Stimulated activated CD8-positive, alpha-beta memory T cell treated with anti-CD3 and anti-CD28 coated beads, Interleukin-7, amount 100 ng/mL, for 1 hour (primary cell): ENCODE measurements around the gene ATXN7L2.
A peak's percentile ranks its signal among the peaks of the same experiment; 100 is the strongest.

Source experiments
- DNase-seq, 2 donors: peaks; one replicate each; pipeline ENCODE4 v3.0.0-alpha.2; 2020; ENCODE audit warnings: low read depth in 2 of 2

ATXN7L2 gene

DNA sequence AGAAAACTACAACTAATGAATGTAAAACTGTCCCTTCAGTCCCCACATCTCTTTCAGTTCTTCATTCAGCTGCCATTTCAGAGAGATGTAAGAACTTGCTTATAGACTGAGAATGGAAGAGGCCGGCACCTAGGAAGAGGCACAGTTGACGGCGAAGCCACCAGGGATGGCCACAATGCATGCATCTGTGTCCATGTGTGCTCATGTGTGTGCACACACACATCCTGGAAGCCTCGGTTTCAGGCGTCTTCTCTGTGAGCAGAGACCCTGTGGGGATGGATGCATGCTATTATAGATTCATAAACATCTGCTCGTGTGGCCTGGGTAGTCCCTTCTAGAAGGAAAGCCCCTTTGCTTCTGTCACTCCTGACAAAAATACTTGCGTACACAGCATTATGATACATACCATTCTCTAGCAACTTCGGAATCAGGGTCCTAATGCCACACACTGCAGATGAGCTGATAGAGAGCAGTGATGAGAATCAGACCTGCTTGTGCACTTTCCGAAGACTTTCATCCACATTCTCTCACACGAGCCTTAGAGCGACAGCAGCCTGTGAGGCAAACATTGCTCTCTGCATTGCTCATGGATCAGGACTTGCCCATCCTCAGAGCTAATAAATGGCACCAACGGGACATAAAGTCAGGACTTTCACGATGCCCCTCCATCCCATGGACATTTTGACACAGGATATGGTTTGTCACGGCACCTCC is 43.5 kb downstream of the ATXN7L2 start:
- DNase-seq = no peak

DNA sequence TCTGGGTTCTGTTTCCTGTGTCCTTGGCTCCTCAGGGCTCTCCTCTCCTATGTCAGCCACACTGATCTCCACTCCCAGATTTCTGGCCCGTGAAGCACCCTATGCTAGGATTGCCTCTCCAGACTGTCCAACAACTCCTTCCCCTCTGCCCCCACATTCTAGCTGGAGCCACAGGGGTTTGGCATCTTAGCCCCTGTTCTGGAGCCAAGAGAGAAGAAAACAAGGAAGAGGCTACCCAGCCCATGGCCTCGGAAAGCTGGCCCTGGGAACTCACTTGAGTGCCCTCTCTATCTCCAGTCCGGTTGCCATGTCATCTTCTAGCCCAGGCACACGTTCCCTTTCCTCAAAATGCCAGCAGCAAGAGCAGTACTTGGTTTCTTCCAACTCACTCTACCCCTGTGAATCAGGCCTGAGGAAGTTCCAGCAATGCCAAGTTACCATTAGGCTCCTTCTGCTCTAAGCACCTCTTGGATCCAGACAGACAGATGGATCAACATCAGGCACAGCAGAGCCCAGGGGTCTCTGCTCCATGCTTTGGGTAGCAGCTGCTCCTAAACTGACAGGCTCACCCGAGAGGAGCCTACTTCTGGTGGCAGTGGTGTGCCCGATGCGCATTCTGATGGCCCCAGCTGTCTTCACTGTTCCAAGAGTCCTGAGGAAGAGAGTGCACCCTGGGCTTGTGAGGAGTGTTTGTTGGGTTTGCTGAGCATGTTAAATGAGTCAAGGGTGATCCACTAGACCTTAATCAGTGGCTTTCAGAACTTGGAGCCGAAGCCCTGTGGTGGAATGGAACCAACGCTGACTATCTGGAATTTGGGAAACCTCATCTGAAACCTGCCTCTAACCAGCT is 44.4 kb downstream of the ATXN7L2 start:
- no peak for DNase-seq

DNA sequence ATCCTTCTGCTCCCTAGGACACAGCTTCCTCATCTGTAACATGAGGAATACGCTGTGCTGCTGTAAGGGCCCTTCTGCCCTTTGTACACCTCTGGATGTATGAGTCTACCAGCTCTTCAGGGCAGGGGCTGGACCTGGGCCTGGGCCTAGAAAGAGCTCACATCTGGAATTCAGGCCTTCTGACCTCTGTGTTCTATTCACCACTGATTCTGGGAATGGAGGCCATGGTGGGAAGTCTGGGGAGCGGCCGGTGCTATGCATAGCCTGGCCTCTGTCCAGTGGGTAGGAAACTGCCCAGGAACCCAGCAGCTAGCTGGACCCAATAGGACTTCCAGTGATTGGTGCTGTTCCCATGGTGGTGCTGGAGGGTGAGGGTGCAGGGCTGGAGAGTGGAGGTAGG is 45.0 kb downstream of the ATXN7L2 start:
- no peak for DNase-seq

DNA sequence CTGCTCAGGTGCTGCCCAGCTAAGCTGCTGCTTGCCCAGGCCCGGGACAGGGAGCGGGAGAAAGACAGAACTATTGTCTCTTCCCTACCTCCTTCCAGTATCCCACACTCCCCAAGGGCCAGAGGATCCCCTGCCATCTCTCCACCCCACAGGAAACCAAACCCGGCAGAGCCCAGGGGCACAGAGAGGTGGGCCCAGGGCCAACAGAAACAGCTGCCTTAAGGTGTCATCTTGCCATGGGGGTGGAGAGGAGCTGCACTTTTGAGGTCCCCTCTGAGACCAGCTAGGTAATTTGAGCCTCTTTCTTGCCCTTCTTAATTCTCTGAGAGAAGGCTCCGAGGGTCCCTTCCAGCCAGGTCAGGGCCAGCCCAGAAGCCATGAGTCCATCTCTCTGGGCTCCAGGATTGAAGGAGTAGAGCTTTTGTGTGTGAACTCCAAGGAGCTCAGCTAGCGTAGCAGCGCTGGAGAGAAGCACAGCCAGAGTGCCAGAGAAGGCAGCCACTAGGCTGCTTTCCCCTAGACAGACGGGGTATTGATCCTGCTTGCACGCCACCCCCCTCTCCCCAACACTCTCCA is 46.3 kb downstream of the ATXN7L2 start:
- no peak for DNase-seq

DNA sequence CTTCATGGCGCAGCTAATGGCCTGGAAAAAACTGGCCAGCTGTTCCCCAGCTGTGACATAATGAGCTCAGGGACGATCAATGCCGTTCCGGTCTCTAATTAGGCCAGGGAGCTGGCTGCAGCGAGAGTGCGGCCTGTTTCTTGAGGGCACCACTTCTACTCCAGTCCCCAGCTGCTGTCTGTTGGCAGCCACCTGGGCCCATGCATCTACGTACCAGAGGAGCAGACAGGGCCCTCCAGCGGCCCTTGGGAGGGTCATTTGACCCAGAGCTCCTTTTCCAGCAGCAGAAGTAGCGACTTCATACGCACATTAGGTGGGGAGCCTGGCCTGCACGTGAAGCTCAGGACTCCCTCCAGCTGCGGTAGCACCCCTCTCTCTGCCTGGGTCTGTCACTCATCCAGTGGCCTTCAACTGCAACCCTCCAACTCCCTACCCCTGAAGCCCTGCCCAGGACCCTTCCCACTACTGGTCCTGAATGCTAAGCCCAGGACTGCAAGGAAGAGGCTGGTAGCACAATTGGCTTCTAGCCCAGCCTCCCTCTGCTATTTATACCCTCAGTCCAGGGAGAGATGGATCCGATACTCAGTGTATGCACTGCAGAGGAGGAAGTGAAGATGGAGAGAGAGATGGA is 46.9 kb downstream of the ATXN7L2 start:
- DNase-seq = no peak

DNA sequence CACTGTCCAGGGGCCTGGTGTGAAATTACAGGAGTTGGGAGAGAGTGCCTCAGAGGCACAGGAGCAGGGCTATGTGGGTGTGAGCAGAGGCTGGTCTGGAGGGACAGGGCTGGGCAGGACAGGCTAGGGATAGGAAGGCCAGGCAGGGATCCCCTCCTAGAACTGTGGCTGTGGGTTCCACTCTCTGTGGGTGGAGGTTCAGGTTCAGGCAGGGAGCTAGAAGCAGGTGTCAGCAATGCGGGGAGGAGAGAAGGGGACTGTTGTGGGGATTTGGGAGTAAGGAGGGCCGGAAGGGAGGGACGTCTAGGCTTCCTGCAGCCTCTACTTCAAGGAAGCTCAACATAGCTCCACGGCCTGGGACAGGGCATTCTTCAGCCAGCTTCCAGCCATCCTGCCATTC is 47.7 kb downstream of the ATXN7L2 start:
- DNase-seq = no peak

DNA sequence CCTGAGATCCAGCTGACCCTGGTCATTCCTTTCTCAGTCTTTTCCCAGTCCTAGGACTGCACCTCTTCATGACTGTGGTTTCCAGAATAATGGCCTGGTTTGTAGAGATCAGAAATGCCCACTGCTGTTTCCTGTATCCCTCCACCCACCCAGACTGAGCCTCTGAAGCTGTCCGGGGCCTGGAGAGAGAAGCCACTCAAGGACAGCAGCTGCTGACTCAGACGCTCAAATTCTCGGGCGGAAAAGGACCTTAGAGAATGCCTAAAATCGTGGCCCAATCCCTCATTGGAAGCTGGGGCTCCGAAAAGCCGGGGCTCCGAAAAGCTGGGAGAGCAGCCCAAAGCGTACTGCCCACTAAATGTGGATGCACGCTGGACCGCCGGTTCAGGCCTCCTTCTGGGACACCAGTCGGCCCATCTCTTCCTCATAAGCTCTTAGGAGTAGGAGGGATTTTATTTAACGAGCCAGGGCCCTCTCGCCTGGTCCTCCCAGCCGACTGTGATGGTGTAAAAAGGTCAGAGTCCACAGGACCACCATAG is 48.2 kb downstream of the ATXN7L2 start:
- no peak for DNase-seq

DNA sequence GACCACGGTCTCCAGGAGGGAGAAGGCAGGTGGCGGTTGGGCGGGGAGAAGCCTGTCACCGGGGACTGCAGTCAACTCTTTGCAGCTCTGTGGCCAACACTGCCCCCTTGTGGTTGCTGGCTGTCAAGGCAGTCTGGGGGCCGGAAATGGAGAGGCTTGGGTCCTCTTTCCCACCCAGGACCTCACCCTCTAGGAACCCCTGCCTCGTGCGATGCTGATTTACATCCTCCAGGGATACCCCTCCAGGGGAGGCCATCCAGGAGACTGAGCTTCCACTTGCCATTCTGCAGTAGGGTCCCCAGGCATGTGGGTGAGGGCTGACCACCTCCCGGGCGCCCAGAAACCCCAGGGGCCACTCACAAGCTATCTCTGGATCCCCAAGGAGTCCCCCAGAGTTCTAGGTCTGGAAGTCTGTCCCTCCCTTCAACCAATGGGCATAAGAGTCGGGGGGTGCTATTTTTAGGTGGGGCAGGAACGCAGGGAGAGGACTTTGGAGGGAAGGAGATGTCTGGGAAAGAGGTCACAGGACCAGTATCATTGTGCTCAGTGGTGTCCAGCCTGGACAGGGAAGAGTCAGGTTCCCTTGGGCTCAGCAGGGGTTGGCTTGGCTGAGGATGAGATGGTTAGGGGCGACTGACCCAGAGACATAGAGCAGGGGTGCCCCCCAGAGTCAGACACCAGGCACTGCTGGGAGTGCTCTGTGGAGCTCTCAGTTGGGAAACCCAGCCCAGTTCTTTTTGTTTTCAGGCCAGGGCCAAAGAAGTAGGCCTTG is 48.8 kb downstream of the ATXN7L2 start:
- DNase-seq = peak; percentile 81 to 88

DNA sequence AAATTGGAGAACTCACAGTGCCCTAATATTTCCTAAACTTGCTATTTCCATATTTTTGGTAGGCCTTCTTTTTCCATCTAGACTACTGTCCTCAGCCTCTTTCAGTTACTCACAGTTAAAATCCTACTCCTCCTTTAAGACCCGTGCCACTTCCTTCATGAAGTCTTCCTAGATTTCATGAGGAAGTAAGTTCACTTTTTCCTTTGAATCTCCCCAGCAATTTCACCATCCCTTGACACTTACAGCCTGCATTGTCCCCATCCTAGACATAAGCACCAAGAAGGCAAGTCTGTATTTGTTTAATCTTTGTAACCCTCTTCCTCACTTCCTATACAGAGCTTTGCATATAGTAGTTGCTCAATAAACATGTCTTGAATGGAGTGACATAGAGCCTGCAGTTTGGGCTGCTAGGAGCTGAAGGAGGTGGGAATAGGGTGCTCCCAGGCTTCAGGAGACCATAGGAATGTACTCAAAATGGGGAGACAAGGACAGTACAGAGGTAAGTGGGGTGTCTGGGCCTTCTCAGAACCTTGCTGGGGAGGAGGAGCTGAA is 50.7 kb downstream of the ATXN7L2 start:
- DNase-seq = no peak

DNA sequence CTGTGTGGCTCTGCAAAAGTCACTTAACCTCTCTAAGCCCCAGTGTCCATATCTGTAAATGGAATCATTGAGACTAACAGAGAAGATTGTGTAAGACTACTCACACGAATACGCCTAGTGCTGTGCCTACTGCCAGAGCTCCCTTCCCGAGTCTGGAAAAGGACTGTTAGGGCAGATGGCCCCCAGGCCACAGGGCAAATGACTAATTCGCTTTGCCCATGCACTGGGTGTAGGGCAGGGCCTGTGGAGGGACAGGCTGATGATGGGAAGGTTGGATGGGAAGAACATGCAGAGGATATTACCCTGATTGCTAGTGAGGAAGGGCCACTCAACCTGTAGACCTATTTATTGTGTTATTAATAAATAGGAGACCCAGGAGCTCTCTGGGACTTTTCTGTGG is 51.8 kb downstream of the ATXN7L2 start:
- no peak for DNase-seq

DNA sequence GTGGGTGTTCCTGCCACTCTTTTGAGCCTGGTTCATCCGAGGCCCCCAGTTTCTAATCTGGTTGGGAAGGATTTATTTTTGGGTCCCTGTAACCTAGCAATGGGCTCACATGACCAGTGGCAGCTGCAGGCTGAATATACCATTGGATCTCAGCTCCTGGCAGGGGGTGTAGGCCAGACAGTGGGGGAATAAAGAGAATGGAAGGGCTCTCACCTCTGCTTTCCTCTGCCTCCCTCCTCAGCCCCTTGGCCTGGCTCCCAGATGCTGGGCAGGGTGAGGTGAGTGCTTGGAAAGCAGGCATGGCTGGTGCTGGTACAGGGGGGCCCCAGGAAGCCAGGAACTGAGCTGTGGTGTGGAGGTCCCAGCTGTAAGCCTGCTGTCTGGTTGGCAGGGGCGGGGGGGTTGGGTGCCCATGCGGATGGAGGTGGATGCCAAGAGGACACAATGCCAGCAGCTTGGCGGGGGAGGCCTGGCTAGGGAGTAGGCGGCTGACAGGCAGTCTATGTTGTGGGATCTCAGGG is 52.3 kb downstream of the ATXN7L2 start:
- DNase-seq = no peak

DNA sequence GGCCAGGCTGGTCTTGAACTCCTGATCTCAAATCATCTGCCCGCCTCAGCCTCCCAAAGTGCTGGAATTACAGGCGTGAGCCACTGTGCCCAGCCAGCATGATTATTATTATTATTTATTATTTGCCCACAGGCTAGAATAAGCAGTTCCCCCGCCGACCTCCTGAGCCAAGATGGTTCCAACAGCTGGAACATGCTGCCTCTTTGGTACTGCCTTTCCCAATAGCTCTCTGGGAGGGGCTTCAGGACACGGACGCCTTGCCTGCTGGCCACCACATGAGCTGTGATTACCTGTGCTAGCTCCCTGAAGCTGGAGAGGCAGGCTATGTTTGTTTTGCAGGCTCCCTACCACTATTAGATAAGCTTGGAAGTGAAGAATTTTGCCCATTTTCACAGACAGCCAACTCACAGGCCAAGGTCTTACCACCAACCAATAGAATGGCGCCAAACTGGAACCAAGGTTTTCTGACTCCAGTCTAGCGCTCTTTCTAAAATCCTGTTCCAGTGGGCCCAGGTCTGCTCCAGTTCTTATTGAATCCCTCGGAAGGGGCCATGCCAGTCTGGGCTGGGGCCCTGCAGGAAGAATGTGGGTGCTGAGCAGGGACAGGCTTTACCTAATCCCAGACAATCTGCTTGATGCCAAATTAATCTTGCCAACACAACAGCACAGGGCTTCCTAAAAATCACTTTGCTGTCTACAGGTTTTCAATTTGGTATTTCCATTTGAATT is 53.9 kb downstream of the ATXN7L2 start:
- DNase-seq = no peak

DNA sequence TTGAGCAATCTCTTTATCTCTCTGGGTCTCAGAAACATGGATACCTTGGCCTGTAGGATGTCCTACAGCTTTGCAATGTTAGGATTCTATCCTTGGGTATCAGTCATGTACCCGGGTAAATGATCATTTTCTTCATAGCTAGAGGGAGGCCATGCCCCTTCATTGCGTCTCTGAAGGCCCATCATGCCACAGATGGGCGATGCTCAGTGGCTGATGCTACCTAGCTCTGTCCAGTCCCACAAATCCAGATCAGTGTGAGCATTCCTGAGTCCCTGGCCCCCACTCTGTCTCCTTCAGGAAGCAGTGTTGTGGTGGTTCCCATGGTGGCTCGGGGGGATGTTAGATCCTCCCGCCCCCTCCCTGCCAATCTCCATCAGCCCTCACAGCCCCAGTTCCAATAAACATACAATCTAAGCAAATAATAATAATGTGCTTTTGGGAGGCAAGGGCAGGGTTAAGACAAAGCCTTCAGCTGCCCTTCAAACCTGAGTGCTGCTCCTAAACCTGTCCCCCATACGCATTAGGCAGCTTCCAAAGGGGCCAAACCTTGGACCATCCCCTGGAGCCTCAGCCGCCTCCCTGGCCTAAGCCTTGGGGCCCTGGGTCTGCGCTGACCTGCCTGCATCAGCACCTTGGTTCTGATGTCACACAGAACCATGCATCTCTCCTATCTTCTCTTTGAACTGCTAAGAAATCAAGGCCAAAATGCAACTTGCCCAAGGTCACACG is 55.3 kb downstream of the ATXN7L2 start:
- no peak for DNase-seq

DNA sequence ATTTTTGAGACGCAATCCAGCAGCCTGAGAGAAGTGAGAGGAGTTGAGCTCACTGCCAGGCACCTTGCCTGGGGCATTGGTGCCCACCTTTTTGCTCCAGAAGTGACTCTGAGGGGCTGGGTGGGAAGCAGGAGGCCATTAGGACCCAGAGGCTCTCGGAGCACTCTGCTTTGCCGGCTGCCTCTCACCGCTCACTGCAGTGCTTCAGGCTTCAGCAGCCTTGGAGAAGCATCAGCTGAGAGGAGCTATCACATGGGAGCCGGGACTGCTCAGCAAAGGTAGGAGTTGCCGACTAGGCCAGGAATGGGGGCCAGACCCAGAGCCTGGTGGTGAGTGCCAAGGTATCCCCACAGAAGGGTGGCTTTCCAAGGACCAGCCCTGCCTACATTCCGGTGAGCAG is 56.0 kb downstream of the ATXN7L2 start, which contains the start of gene GPR61:
Gene GPR61, plus strand, starts transcription at position 197 of the 400 bp plus-strand sequence. CDS start 3,151 bp downstream, outside the sequence.
- DNase-seq = no peak

DNA sequence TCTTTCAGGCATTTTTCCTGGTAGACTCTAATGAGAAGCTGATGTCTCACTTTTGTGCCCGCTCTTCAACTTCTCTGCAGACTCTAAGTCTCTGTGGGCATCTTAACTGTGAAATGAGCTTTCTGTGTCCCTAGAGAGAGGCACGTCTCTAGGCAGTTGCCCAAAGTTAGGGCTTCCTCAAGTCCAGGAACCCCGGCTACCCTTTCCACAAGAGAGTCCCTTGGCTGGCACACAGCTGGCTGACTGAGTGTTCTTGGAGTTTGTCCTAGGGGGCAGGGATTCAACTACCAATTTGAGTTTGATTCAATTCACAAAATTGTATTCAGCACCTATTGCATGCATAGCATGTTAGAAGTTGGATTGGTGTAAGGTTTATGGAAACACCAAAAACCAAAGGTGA is 57.4 kb downstream of the ATXN7L2 start:
- DNase-seq = no peak
